Measurements from ENCODE around the gene C1orf87. TPM values are rescaled to one million over a fixed set of nuclear protein-coding genes. Genes with fewer than 3 reads are reported as not detected.

C1orf87 gene
- polyA plus RNA-seq, 1 of the 3 experiments (the other 2 are of a cell fraction), result not detected

- TF ChIP-seq MAX (IDR thresholded peaks at IDR 0.05; ENCODE audit: low read depth), result no peak
- TF ChIP-seq ZBTB33 (IDR thresholded peaks at IDR 0.05; ENCODE audit: borderline replicate concordance, low read depth), result no peak
- TF ChIP-seq GATA2 (CRISPR knock-in tag; IDR thresholded peaks at IDR 0.05), result peak; percentile 92
- no peak for TF ChIP-seq RFX5 (IDR thresholded peaks at IDR 0.05; ENCODE audit: low read length)
Measured at GRCh38 chr1:60052601-60053000, 21.0 kb downstream of the C1orf87 start (continued).

DNA sequence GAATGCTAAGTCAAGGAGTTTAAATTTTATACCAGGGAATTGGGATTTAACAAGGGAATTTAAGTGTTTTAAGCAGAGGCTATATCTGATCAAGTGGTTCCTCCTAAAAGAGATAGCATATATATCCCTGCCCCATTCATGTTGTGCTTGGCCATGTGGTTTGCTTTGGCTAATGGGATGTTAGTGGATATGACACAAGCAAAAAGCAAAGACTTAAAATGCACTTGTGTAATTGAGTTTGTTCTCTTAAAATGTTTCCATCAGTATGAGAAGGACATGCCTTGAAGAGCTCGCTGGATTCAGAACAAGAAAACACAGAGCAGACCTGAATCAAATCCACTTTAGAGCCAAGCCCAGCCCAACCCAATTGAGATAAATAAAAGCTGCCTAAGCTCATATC, 22.4 kb downstream of the C1orf87 start:
- WGBS (ENCODE audit: low lambda C conversion rate), result 44% methylated on average over 1 of the region's 1 CpG
- Histone ChIP-seq H3K36me3 (replicated peaks in 1 of 2; ENCODE audit: control insufficient read depth in 1 of 2, insufficient read depth in 2 of 2, low read length in 1 of 2) (no peaks in the 10 kb centered on the region), H3K9me2 (no peaks in the 10 kb centered on the region), H3K27me3 (ENCODE audit: insufficient read depth) (no peaks in the 10 kb centered on the region), H3F3A (replicated peaks; ENCODE audit: insufficient read depth) (no peaks in the 10 kb centered on the region), H3K4me1 (ENCODE audit: control insufficient read depth in 1 of 2, insufficient read depth in 2 of 2, low read depth in 1 of 2, low read length in 1 of 2) (peaks cover 0 to 7% of the 10 kb centered on the region in 2 experiments; a peak in 2 of 4 replicates), H3K9me3 (peaks cover 10% of the 10 kb centered on the region), H3K4me2 (no peak overlapping the region), H2AFZ (ENCODE audit: low read depth) (no peak overlapping the region), H3K9ac (no peak overlapping the region), H3K27ac (ENCODE audit: low read depth in 2 of 2, low read length in 1 of 2) (no peak overlapping the region), H3K4me3 (ENCODE audit: low read depth in 2 of 2, low read length in 1 of 2) (no peak overlapping the region), H3K79me2 (ENCODE audit: insufficient read depth) (no peaks in the 10 kb centered on the region), H4K20me1 (ENCODE audit: insufficient read depth) (no peaks in the 10 kb centered on the region)
- ChIA-PET POLR2A (no interaction called here), CTCF (no interaction called here)
- TF ChIP-seq MEF2A (IDR thresholded peaks at IDR 0.05; ENCODE audit: borderline replicate concordance, low read depth), result no peak
- DNase-seq, result no peak

DNA sequence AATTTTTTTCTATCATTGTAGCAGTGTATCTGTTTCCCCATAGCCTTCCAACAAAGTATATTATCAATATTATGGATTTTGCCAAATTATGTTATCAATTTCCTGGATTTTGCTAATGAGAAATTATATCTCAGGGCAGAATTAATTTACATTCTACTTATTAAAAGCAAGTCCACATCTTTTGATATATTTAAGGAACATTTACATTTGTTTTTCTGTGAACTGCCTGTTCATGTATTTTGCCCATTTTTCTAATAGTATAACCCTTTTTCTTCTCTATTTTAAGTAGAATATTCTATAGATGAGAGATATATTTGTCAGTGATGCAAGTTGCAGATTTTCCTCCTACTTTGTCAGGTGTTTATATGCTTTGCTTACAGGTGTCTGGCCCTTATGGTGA, 24.4 kb downstream of the C1orf87 start:
- DNase-seq, result no peak
- Histone ChIP-seq H3K4me3 (ENCODE audit: low read depth in 2 of 2, low read length in 1 of 2) (no peak overlapping the region), H3K36me3 (replicated peaks in 1 of 2; ENCODE audit: control insufficient read depth in 1 of 2, insufficient read depth in 2 of 2, low read length in 1 of 2) (no peaks in the 10 kb centered on the region), H3K79me2 (ENCODE audit: insufficient read depth) (no peaks in the 10 kb centered on the region), H2AFZ (ENCODE audit: low read depth) (no peak overlapping the region), H4K20me1 (ENCODE audit: insufficient read depth) (no peaks in the 10 kb centered on the region), H3K4me1 (ENCODE audit: control insufficient read depth in 1 of 2, insufficient read depth in 2 of 2, low read depth in 1 of 2, low read length in 1 of 2) (peaks cover 0 to 7% of the 10 kb centered on the region in 2 experiments; a peak in 2 of 4 replicates), H3K9me2 (no peaks in the 10 kb centered on the region), H3K4me2 (no peak overlapping the region), H3K27me3 (ENCODE audit: insufficient read depth) (no peaks in the 10 kb centered on the region), H3K9me3 (peaks cover 10% of the 10 kb centered on the region), H3K9ac (no peak overlapping the region), H3K27ac (ENCODE audit: low read depth in 2 of 2, low read length in 1 of 2) (no peak overlapping the region), H3F3A (replicated peaks; ENCODE audit: insufficient read depth) (no peaks in the 10 kb centered on the region)
- CTCF ChIA-PET, result no interaction called here
- POLR2A ChIA-PET, result no interaction called here
- no peak for TF ChIP-seq EP300 (IDR thresholded peaks at IDR 0.05; ENCODE audit: borderline replicate concordance in 1 of 2, low read depth in 1 of 2, low read length in 1 of 2)
- TF ChIP-seq, protein P1, sequence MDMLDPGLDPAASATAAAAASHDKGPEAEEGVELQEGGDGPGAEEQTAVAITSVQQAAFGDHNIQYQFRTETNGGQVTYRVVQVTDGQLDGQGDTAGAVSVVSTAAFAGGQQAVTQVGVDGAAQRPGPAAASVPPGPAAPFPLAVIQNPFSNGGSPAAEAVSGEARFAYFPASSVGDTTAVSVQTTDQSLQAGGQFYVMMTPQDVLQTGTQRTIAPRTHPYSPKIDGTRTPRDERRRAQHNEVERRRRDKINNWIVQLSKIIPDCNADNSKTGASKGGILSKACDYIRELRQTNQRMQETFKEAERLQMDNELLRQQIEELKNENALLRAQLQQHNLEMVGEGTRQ (IDR thresholded peaks at IDR 0.05; ENCODE audit: borderline replicate concordance, low read depth, low read length), result no peak
- TF ChIP-seq POLR2AphosphoS5 (IDR thresholded peaks at IDR 0.05; ENCODE audit: low read depth, low read length), result no peak
- no peak for TF ChIP-seq EZH2phosphoT487 (IDR thresholded peaks at IDR 0.05; ENCODE audit: borderline replicate concordance, low read depth)
- no peak for TF ChIP-seq MEF2A (IDR thresholded peaks at IDR 0.05; ENCODE audit: borderline replicate concordance, low read depth)
- TF ChIP-seq SIN3A (IDR thresholded peaks at IDR 0.05; ENCODE audit: borderline replicate concordance, low read depth, low read length), result no peak
- TF ChIP-seq YY1 (IDR thresholded peaks at IDR 0.05; ENCODE audit: low read depth), result no peak
- no peak for TF ChIP-seq CTCF (IDR thresholded peaks at IDR 0.05)
- TF ChIP-seq FOSL2 (IDR thresholded peaks at IDR 0.05; ENCODE audit: borderline replicate concordance, low read depth), result no peak
- TF ChIP-seq GABPA (IDR thresholded peaks at IDR 0.05; ENCODE audit: low read depth), result no peak
- TF ChIP-seq TEAD4 (IDR thresholded peaks at IDR 0.05; ENCODE audit: borderline replicate concordance, insufficient read depth), result no peak
- TF ChIP-seq MXI1 (IDR thresholded peaks at IDR 0.05; ENCODE audit: low read depth, low read length), result no peak
- no peak for TF ChIP-seq TAF1 (IDR thresholded peaks at IDR 0.05; ENCODE audit: borderline replicate concordance, low read depth, low read length)

Data from SK-N-SH (cell line).